ENCODE data around the gene RASSF3.

RASSF3 gene

GRCh38 chr12:64587447-64587846 lies 22.8 kb upstream of the RASSF3 start:
- no peak for DNase-seq (ENCODE audit: low read depth, low spot score)
- POLR2A ChIA-PET: interaction anchor here (0.6 kb wide), 1 partner anchor 27 kb away, joined by 3 read pairs; no protein-coding TSS in a partner anchor
- no peak overlapping the region for H3K4me3 ChIP-seq (ENCODE audit: low read depth, low read length)
- TF ChIP-seq, protein P1, sequence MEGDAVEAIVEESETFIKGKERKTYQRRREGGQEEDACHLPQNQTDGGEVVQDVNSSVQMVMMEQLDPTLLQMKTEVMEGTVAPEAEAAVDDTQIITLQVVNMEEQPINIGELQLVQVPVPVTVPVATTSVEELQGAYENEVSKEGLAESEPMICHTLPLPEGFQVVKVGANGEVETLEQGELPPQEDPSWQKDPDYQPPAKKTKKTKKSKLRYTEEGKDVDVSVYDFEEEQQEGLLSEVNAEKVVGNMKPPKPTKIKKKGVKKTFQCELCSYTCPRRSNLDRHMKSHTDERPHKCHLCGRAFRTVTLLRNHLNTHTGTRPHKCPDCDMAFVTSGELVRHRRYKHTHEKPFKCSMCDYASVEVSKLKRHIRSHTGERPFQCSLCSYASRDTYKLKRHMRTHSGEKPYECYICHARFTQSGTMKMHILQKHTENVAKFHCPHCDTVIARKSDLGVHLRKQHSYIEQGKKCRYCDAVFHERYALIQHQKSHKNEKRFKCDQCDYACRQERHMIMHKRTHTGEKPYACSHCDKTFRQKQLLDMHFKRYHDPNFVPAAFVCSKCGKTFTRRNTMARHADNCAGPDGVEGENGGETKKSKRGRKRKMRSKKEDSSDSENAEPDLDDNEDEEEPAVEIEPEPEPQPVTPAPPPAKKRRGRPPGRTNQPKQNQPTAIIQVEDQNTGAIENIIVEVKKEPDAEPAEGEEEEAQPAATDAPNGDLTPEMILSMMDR (IDR thresholded peaks at IDR 0.05; ENCODE audit: insufficient read depth, low read length, missing control alignments): no peak
- CTCF ChIA-PET: interaction anchor here (2.0 kb wide), 1 partner anchor 110 kb away, joined by 5 read pairs; no protein-coding TSS in a partner anchor

DNA sequence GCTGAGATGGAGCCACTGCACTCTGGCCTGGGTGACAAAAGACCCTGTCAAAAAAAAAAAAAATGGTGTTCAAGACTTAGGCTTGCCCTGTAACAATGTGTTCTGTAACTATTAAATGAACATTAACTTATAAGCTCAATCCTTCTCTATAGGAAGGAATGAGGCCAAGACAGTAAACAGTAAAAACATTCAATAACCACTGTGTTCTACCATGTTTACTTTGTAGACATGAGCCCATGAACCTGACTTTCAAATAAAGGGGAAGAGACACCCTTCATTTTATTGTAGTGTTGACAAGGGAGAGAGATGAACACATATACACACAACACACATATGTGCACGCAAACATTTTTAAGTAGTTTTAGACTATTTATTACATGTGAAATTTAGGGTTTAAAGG lies 20.1 kb upstream of the RASSF3 start:
- CTCF ChIA-PET: interaction anchor here (0.7 to 2.4 kb wide), 4 partner anchors 40 to 143 kb away, joined by 3 to 8 read pairs (median 4); no protein-coding TSS in a partner anchor
- TF ChIP-seq, protein P1 (IDR thresholded peaks at IDR 0.05; ENCODE audit: insufficient read depth, low read length, missing control alignments): no peak
- DNase-seq (ENCODE audit: low read depth, low spot score): no peak
- no peak overlapping the region for H3K4me3 ChIP-seq (ENCODE audit: low read depth, low read length)
- POLR2A ChIA-PET: no interaction called here

DNA sequence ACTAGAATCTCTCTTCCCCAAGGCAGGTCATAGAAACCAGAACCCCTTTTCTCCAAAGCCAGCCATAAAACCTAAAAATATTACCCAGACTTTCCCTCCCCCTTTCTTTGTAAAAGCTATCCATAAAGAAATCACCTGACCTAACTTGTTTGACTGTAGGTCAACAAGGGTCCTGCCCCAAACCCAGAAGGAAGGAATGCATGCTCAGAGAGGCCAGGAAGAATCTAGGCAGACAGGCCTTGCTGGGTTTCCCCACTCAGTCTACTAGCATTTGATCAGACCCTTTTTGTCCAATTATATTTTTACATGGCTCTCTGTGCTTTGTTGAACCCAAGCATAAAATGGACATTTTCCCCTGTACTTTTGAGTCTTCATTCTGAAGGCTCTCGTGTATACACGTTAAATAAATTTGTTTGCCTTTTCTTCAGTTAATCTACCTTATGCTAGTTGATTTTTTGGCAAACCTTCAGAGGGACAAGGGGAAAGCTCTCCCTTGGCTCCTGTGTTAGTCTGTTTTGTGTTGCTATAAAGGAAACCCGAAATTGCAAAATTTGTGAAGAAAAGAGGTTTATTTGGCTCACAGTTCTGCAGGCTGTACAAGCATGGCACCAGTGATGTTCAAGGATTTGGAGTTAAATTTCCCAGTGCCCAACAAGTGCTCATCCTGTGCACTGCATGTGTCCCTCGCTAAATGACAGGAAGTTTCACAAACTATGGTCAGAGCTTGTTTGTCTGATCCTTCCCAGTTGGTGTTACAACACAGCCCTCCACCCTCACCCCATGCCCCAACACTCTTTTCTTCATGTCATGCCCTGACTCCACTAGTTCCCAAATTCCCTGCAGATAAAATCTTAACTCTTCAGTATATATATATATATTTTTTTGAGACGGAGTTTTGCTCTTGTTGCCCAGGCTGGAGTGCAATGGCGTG lies 14.2 kb upstream of the RASSF3 start:
- no peak overlapping the region for H3K4me3 ChIP-seq (ENCODE audit: low read depth, low read length)
- DNase-seq (ENCODE audit: low read depth, low spot score): no peak
- CTCF ChIA-PET: interaction anchor here (0.8 to 2.4 kb wide), 3 partner anchors 10 to 47 kb away, joined by 3 to 7 read pairs (median 5); no protein-coding TSS in a partner anchor

DNA sequence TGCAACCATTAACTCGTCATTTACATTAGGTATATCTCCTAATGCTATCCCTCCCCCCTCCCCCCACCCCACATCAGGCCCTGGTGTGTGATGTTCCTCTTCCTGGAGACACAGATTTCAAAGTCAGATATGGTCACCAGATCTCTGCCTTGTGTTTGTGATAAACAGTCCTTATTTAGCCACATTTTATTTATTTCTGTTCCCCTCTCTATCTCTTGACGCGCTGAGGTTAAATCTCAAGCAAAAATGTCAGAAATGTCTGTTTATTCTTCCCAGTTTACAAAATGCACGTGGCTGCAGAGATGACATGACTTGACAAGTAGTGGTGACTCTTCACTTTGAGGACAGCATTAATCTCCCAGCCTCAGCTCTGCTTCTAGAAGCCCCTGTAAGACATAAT lies 11.5 kb upstream of the RASSF3 start:
- ChIA-PET POLR2A (no interaction called here), CTCF (interaction anchor here (1.4 kb wide), 1 partner anchor 9 kb away, joined by 4 read pairs; no protein-coding TSS in a partner anchor)
- TF ChIP-seq, protein P1 (IDR thresholded peaks at IDR 0.05; ENCODE audit: insufficient read depth, low read length, missing control alignments): no peak
- no peak overlapping the region for H3K4me3 ChIP-seq (ENCODE audit: low read depth, low read length)
- no peak for DNase-seq (ENCODE audit: low read depth, low spot score)

More for the DNA sequence above, 14.2 kb upstream of the RASSF3 start:
- POLR2A ChIA-PET: no interaction called here
- TF ChIP-seq, protein P1 (IDR thresholded peaks at IDR 0.05; ENCODE audit: insufficient read depth, low read length, missing control alignments): no peak

DNA sequence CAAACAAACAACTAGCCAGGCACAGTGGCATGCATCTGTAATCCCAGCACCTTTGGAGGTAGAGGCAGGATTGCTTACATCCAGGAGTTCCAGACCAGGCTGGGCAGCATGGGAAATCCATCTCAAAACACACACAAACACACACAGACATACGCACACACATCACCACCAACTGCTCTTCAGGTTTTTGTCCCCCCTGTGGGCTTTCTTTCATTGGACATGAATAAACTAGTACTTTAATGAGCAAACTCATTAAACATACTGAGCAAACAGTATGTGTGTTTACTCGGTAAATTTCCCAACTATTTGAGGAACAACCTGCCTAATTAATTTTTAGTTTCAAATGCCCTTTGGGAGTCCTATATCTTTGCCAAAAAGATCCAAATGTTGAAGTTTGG lies 10.1 kb upstream of the RASSF3 start:
- no peak for DNase-seq (ENCODE audit: low read depth, low spot score)
- POLR2A ChIA-PET: no interaction called here
- TF ChIP-seq, protein P1 (IDR thresholded peaks at IDR 0.05; ENCODE audit: insufficient read depth, low read length, missing control alignments): no peak
- CTCF ChIA-PET: interaction anchor here (1.1 to 1.7 kb wide), 2 partner anchors 51 to 55 kb away, joined by 4 to 9 read pairs; no protein-coding TSS in a partner anchor
- no peak overlapping the region for H3K4me3 ChIP-seq (ENCODE audit: low read depth, low read length)

DNA sequence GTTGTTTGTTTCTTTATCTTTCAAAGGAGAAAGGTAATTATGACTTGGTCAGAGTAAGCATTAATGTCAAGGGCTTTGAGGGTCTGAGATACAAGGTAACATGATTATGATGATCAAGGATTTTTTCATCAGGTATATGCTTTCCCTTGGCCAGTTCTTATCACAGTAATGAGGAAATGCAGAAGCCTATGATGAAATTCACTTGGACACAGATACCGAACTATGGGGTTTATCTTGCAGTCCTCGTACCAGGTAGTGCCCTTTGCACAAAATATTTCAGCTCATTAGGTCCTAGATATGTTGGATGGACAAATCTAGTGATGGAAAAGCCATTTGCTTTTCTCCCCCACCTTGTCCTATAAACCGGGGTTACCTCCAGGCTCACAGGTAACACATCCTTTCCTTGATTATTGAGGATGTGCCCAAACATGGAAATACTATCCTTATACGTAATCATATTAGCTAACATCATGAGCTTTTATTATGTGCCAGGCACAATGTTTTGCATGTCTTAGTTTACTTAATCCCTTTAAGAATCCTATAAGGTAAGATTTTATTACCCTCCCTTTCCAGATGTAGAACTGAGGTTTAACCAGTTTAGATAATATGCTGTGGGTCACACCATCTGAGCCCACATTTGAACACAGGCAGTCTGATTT lies 7.0 kb upstream of the RASSF3 start:
- H3K4me3 ChIP-seq (ENCODE audit: low read depth, low read length): no peak overlapping the region
- TF ChIP-seq, protein P1 (IDR thresholded peaks at IDR 0.05; ENCODE audit: insufficient read depth, low read length, missing control alignments): no peak
- POLR2A ChIA-PET: no interaction called here
- DNase-seq (ENCODE audit: low read depth, low spot score): no peak
- CTCF ChIA-PET: interaction anchor here (0.9 to 1.6 kb wide), 3 partner anchors 10 to 94 kb away, joined by 3 to 6 read pairs (median 3); no protein-coding TSS in a partner anchor

Data from AG04449 (cell line).